GM18520 (cell line): ENCODE results near the gene SRPX2.

Experiments used
- ATAC-seq: cut with Tn5 transposase; IDR thresholded peaks from one replicate; pipeline ENCODE4 v1.9.1; 2021; ENCODE audit not compliant: unreplicated experiment

SRPX2 gene

GRCh38 chrX:100649550-100650356 lies 5.8 kb downstream of the SRPX2 start:
- ATAC-seq, result no peak

DNA sequence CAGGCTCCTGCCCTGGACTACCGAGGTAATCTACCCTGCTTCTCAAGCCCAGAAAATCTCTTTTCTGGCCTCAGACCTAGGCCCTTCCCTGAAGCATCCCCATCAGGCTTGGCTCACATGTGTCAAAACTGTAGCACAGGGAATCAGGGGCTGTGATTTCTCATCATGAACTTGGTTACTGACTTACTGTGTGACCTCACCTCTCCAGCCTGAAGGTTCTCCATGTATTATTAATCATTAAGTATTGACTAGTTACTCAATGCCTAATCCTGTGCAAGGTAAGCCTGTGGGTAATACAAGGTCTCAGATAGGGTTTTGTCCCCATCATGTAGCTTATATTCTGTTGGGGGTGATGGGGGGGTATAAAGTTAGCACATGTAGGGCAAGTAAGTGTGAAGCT lies 6.8 kb downstream of the SRPX2 start:
- ATAC-seq, result no peak

DNA sequence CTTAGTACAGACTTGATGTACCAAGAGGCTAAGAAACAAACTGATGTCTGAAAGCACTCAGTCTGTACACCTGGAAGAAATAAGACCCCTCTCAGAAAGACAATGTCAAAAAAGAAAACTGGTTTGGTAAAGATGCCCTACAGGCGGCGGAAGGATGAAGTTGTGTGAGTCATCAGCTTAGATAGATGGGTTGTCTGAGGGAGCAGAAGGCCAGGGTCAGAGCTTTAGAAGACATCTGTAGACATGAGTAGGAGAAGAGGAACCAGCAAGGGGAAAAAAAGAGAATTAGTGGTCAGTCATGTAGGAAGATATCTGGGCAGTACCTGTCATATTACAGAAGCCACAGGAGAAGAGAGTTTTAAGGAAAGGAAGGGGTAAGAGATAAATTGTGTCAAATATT lies 8.3 kb downstream of the SRPX2 start:
- no peak for ATAC-seq

GRCh38 chrX:100654261-100654660 lies 10.3 kb downstream of the SRPX2 start:
- no peak for ATAC-seq

DNA sequence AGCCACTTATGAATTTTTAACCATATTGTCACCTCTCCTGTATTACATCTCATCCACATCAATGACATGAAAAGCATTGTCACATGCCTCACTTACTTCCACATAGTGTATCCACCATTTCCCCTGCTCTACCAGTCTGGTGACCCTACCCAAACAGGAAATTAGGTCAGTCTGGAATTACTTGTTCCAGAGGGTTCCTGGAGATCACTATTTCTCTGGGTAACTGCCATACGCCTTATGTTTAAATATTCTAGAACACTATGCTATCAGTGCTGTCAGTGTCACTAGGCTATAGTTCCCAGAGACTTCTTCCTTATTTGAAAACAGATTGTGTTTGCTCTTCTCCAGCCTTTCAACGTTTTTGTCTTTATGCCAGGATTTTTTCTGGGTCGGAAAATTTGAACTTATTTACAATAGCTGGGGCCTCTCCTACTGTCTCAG lies 15.0 kb downstream of the SRPX2 start:
- no peak for ATAC-seq

DNA sequence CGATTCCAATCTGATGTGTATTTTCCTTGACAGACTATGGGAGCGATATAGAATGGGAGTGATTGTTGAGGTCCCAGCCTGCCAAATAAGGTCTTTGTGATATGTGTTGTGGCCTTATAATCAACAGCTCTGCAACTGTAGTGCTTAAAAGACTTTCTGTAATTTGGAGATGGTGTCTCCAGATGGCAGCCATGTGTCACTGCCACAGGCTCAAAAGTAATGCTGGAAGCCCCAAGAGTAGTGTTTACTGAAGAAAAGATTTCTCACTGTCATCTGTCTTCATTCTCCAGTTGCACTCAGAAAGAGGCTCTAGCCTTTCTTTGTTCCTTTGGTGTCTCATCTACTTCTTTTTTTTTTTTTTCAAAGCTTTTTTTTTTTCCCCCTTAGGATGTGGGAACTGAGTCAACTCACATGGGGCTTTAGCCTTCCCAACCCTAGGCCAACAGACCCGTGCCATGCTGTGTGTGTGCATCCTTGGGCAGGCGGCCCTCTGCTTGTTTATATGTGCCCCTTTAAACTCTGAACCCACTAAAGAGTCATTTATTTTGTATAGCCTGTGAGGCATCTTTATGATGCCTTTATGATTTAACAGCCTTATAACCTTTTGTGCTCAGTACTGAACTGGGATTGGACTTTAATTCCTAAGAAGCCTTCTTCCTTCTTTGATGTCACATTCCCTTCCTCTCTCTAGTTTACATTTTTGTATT lies 15.6 kb downstream of the SRPX2 start:
- no peak for ATAC-seq

- no peak for ATAC-seq
Observed at GRCh38 chrX:100662170-100662569, 18.2 kb downstream of the SRPX2 start.

- ATAC-seq, result no peak
Observed at GRCh38 chrX:100662796-100663195, 18.8 kb downstream of the SRPX2 start.

- ATAC-seq, result no peak
Observed at GRCh38 chrX:100663642-100664041, 19.6 kb downstream of the SRPX2 start.

DNA sequence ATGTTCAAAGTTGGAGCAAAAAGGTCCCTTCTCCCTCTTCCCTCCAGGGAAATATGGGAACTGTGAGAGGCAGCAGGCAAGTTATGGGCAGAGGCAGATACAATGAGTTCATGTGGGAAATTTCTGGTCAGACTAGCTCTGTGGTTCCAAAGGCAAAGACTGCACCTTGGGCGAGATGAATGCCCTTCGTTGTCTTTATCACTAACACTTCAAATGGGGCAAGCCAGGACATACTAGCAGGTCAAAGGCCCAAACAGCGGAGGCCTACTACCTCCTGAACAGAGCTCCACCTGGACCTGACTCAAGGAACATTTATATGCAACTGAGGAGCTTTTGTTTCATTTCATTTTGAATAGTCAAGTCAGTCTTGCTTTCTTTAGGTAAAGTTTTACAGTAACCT lies 29.0 kb downstream of the SRPX2 start:
- no peak for ATAC-seq

- ATAC-seq, result no peak
Observed at GRCh38 chrX:100673397-100673953, 29.5 kb downstream of the SRPX2 start.

GRCh38 chrX:100674705-100675104 lies 30.7 kb downstream of the SRPX2 start:
- no peak for ATAC-seq

GRCh38 chrX:100677611-100678181 lies 33.7 kb downstream of the SRPX2 start:
- no peak for ATAC-seq

GRCh38 chrX:100680756-100681155 lies 36.8 kb downstream of the SRPX2 start:
- ATAC-seq, result no peak

- no peak for ATAC-seq
Observed at GRCh38 chrX:100681599-100681998, 37.6 kb downstream of the SRPX2 start.

GRCh38 chrX:100682939-100683338 lies 38.9 kb downstream of the SRPX2 start:
- no peak for ATAC-seq

DNA sequence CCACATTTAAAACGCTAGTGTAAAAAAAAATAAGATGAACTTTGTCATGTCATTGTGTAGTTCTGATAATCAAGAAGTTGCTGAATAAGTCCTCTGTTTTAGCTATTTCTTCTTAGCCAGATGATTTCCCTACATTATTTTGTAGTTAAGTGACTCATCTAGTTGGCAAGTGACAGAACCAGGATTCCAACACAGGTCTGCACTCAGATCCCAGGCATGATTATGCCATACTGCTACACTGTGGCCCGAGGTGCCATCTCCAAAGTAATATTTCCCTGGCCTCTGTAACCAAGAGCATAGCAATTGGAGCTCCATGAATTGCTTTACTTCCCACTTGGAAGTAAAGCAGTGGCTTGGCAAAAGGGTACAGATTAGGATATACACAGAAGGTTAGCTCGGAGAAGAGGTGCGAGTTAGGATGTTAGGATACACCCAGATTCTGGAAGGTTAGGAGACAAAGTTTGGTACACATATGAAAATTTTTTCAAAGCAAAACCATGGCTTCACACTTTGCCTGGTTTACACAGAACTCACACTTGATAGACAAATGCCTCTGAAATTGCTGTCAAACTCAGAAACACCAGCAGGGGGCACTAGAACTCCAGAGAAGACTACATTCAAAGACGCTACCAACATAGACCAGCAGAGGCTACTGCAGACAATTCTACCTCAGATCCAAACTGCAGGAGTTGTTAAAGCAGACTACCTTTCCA lies 41.4 kb downstream of the SRPX2 start:
- ATAC-seq, result no peak

DNA sequence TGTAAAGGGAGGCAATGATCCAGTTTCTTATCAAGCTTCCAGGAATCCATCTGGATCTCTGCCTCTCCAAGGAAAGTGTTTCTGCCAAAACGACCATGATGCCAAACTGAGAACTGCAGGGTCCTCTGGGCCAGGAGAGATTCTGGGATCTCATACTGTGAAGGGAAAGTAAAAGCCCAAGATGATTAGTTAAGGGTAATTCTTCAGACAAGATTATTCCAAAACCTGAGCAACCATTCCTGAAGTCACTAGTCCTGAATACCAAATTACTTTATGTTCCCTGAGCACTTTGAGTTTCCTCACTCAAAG lies 42.0 kb downstream of the SRPX2 start:
- no peak for ATAC-seq

- no peak for ATAC-seq
Observed at GRCh38 chrX:100687128-100687527, 43.1 kb downstream of the SRPX2 start.

DNA sequence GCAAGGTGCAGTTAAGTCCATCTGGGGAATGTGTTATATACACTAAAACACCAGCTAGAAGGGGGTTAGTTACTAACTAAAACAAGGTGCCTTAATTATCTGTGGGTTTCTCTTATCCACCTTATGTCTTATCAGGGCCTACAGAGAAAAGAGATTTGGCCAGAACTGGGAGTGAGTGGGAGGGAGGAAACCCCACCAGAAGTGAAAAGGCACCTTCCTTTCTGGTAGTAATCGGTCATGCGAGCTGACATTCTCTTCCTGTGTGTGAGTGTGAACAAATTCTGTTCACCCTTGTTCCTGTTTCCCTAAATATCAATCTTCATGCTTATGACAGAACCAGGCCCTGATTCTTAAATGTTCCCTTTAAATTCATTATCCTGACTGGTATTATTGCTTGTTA lies 43.5 kb downstream of the SRPX2 start:
- no peak for ATAC-seq

- no peak for ATAC-seq
Observed at GRCh38 chrX:100695302-100695701, 51.3 kb downstream of the SRPX2 start.
